Astrocyte (in vitro differentiated cells and primary cell): ENCODE measurements around the gene DNER. TPM values are rescaled to one million over a fixed set of nuclear protein-coding genes. Genes with fewer than 3 reads are reported as not detected.

Experiments used
- DNase-seq: peaks from one replicate; pipeline ENCODE4 v3.0.0-alpha.2; 2010; ENCODE audit warnings: low read depth
- FAIRE-seq: peaks from 2 replicates; lab custom pipeline; 2011; peaks lifted over from hg19 to GRCh38; lab: Jason Lieb, UNC
- H2AFZ ChIP-seq: 2 replicates; pipeline ENCODE4 v1.6.0; 2012; ENCODE audit warnings: low read depth, low read length, inconsistent platforms
- H3K27ac ChIP-seq: 2 replicates; pipeline ENCODE4 v1.5.1; 2011; ENCODE audit warnings: low read depth, low read length, inconsistent platforms
- H3K27me3 ChIP-seq: 2 replicates; pipeline ENCODE4 v1.6.0; 2011; ENCODE audit warnings: low read length, inconsistent platforms; ENCODE audit not compliant: insufficient read depth
- H3K36me3 ChIP-seq: 2 replicates; pipeline ENCODE4 v1.5.1; 2011; ENCODE audit warnings: low read length, inconsistent platforms; ENCODE audit not compliant: insufficient read depth
- H3K4me1 ChIP-seq: 2 replicates; pipeline ENCODE4 v1.5.1; 2011; ENCODE audit warnings: low read length, inconsistent platforms; ENCODE audit not compliant: insufficient read depth
- H3K4me2 ChIP-seq: 2 replicates; pipeline ENCODE4 v1.6.0; 2012; ENCODE audit warnings: low read length, inconsistent platforms
- H3K4me3 ChIP-seq: 2 replicates; pipeline ENCODE4 v1.5.1; 2011; ENCODE audit warnings: low read depth, mild to moderate bottlenecking, low read length, inconsistent platforms; ENCODE audit not compliant: insufficient read depth
- H3K79me2 ChIP-seq: 2 replicates; pipeline ENCODE4 v1.6.0; 2012; ENCODE audit warnings: mild to moderate bottlenecking, low read length, inconsistent platforms; ENCODE audit not compliant: insufficient read depth
- H3K9ac ChIP-seq: 2 replicates; pipeline ENCODE4 v1.6.0; 2012; ENCODE audit warnings: mild to moderate bottlenecking, low read length, inconsistent platforms
- H3K9me3 ChIP-seq: 2 replicates; pipeline ENCODE4 v1.5.1; 2012; ENCODE audit warnings: low read depth, mild to moderate bottlenecking, low read length, inconsistent platforms; ENCODE audit not compliant: insufficient read depth
- H4K20me1 ChIP-seq: 2 replicates; pipeline ENCODE4 v1.6.0; 2012; ENCODE audit warnings: low read length, inconsistent platforms; ENCODE audit not compliant: insufficient read depth
- H3K27ac Mint-ChIP-seq: one replicate; pipeline ENCODE4 v1.8.0; 2021; ENCODE audit warnings: mild to moderate bottlenecking, mixed read lengths; ENCODE audit not compliant: unreplicated experiment
- H3K27me3 Mint-ChIP-seq: one replicate; pipeline ENCODE4 v1.8.0; 2021; ENCODE audit warnings: low read depth, mixed read lengths; ENCODE audit not compliant: unreplicated experiment
- H3K36me3 Mint-ChIP-seq: one replicate; pipeline ENCODE4 v1.8.0; 2021; ENCODE audit warnings: low read depth, mixed read lengths; ENCODE audit not compliant: unreplicated experiment
- H3K4me1 Mint-ChIP-seq: one replicate; pipeline ENCODE4 v1.8.0; 2021; ENCODE audit warnings: low read depth, mixed read lengths; ENCODE audit not compliant: unreplicated experiment
- H3K4me3 Mint-ChIP-seq: one replicate; pipeline ENCODE4 v1.8.0; 2021; ENCODE audit warnings: mild to moderate bottlenecking, moderate library complexity, mixed read lengths; ENCODE audit not compliant: unreplicated experiment
- H3K9me3 Mint-ChIP-seq: one replicate; pipeline ENCODE4 v1.8.0; 2021; ENCODE audit warnings: mild to moderate bottlenecking, mixed read lengths; ENCODE audit not compliant: unreplicated experiment
- CTCF ChIP-seq: IDR thresholded peaks from 2 replicates; pipeline ENCODE4 v1.5.1; 2011; ENCODE audit warnings: low read depth, mild to moderate bottlenecking, inconsistent platforms, low read length, moderate library complexity; ENCODE audit not compliant: insufficient read depth
- EZH2 ChIP-seq: IDR thresholded peaks from 2 replicates; pipeline ENCODE4 v1.6.1; 2012; ENCODE audit warnings: mild to moderate bottlenecking, low read length, inconsistent platforms; ENCODE audit not compliant: insufficient read depth
- total RNA-seq: library from RNA; stranded (reverse); gene quantifications from 2 replicates; pipeline ENCODE4 v1.2.1, GENCODE V29; 2021

The DNER gene
- total RNA-seq, 1 donor from 2014 or later = 1.0 TPM

GRCh38 chr2:229393926-229394325 lies 320.4 kb downstream of the DNER start:
- H3K36me3 ChIP-seq = no peaks in the 10 kb centered on the region
- H3K4me3 Mint-ChIP-seq = no peak overlapping the region

GRCh38 chr2:229392196-229392595 lies 322.2 kb downstream of the DNER start:
- Mint-ChIP-seq H3K4me1 (no peaks in the 10 kb centered on the region), H3K4me3 (no peak overlapping the region), H3K9me3 (peaks cover 6% of the 10 kb centered on the region), H3K27ac (no peak overlapping the region), H3K36me3 (no peaks in the 10 kb centered on the region), H3K27me3 (no peaks in the 10 kb centered on the region)
- Histone ChIP-seq H3K79me2 (no peaks in the 10 kb centered on the region), H3K4me2 (no peak overlapping the region), H3K9me3 (peaks cover 4% of the 10 kb centered on the region), H3K4me1 (no peaks in the 10 kb centered on the region), H3K9ac (no peak overlapping the region), H3K4me3 (no peak overlapping the region), H3K27me3 (no peaks in the 10 kb centered on the region), H3K27ac (no peak overlapping the region), H2AFZ (no peak overlapping the region), H3K36me3 (no peaks in the 10 kb centered on the region), H4K20me1 (no peaks in the 10 kb centered on the region)
- TF ChIP-seq EZH2 = no peak
- TF ChIP-seq CTCF = no peak
- DNase-seq (peak; percentile 89), FAIRE-seq (no peak)

More at GRCh38 chr2:229393926-229394325, 320.4 kb downstream of the DNER start:
- Mint-ChIP-seq H3K27me3 (no peaks in the 10 kb centered on the region), H3K9me3 (peaks cover 6% of the 10 kb centered on the region), H3K36me3 (no peaks in the 10 kb centered on the region), H3K4me1 (no peaks in the 10 kb centered on the region), H3K27ac (no peak overlapping the region)
- no peak for DNase-seq
- no peaks in the 10 kb centered on the region for H4K20me1 ChIP-seq
- no peak overlapping the region for H3K27ac ChIP-seq
- no peaks in the 10 kb centered on the region for H3K27me3 ChIP-seq
- H3K9ac ChIP-seq = no peak overlapping the region
- H3K4me3 ChIP-seq = no peak overlapping the region
- peaks cover 4% of the 10 kb centered on the region for H3K9me3 ChIP-seq
- H2AFZ ChIP-seq = no peak overlapping the region
- H3K79me2 ChIP-seq = no peaks in the 10 kb centered on the region
- H3K4me2 ChIP-seq = no peak overlapping the region
- H3K4me1 ChIP-seq = no peaks in the 10 kb centered on the region
- TF ChIP-seq CTCF (no peak), EZH2 (no peak)
- no peak for FAIRE-seq

- DNase-seq = no peak
- Mint-ChIP-seq H3K27me3 (no peaks in the 10 kb centered on the region), H3K4me3 (no peak overlapping the region), H3K9me3 (peaks cover 13% of the 10 kb centered on the region), H3K27ac (no peak overlapping the region), H3K36me3 (no peaks in the 10 kb centered on the region), H3K4me1 (no peaks in the 10 kb centered on the region)
- Histone ChIP-seq H3K27ac (no peak overlapping the region), H3K27me3 (no peaks in the 10 kb centered on the region), H3K4me3 (no peak overlapping the region), H3K36me3 (no peaks in the 10 kb centered on the region), H3K4me2 (no peak overlapping the region), H3K9ac (no peak overlapping the region), H3K9me3 (no peaks in the 10 kb centered on the region), H4K20me1 (no peaks in the 10 kb centered on the region), H3K79me2 (no peaks in the 10 kb centered on the region), H3K4me1 (no peaks in the 10 kb centered on the region), H2AFZ (no peak overlapping the region)
- TF ChIP-seq EZH2 (no peak), CTCF (no peak)
- FAIRE-seq = no peak
Observed at GRCh38 chr2:229388731-229389130, 325.6 kb downstream of the DNER start.
